GM19025 (cell line): ENCODE results near the gene FCRL5.
A peak's percentile ranks its signal among the peaks of the same experiment; 100 is the strongest.

ENCODE experiments used
- ATAC-seq: cut with Tn5 transposase; IDR thresholded peaks from one replicate; pipeline ENCODE4 v1.9.1; 2021; ENCODE audit warnings: mild to moderate bottlenecking, low read depth, moderate library complexity; ENCODE audit not compliant: unreplicated experiment

The FCRL5 gene

DNA sequence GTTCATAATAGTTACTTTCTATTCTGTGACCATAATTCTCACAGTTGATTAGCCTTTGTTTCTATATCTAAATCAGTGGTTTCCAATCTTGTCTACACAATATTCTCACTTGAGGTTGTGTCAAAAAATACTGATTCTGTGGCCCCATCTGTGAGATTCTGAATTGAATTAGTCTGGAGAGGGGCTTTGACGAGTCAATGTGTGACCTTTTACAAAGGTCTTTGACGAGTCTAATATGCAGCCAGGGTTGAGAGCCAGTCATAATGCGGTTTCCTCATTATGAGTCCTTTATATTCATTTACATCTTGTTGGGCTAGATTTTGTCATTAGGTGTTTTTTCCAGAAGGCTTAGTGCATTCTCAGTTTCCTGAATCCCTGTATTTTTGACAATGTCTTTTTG lies 19.7 kb downstream of the FCRL5 start:
- no peak for ATAC-seq

DNA sequence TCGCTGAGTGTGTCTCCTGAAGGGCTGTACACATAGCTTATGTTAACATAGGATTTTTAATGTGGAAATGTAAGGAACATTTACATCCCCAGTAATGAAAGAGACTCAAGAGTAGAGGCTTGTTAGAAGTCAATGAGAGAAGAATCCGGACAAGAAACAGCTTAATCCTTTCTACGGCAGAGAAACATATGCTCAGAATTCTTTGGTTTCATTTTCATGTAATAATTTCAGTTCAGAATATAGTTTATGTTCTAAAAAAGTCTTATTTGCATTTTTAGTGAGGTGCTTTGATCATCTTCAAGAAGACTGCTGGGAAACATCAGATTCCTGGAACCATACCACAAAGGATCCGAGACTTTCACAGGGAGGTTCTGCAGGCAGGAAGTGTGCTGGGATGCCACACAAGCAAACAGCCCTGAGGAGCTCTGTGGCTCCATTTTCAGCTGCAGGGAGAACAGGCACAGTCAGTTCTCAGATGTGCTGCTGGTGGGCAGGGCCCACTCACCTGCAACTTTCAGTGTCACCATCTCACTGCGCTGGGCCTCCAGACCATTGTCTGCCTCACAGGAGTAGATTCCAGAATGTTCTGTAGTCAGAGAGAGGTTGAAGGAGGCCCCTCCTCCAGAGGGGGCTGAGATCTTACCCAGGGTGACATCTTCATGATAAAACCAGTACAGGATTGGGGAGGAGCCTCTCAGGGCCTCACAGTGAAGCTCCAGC lies 28.4 kb downstream of the FCRL5 start:
- ATAC-seq: peak; percentile 70

DNA sequence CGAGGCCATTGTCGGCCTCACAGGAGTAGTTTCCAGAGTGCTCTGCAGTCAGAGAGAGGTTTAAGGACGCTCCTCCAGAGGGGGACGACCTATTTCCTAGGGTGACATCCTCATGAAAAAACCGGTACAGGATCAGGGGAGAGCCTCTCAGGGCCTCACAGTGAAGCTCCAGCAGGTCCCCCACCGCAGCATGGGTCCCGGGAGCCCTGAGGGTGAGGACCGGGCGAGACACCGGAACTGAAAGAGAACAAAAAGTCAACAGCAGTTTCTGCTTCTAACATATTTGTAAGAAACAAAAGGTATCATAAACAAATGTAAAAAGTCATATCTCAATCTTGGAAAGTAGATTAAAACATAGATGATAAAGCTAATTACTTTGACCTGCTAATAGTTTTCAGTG lies 31.3 kb downstream of the FCRL5 start:
- ATAC-seq: no peak

DNA sequence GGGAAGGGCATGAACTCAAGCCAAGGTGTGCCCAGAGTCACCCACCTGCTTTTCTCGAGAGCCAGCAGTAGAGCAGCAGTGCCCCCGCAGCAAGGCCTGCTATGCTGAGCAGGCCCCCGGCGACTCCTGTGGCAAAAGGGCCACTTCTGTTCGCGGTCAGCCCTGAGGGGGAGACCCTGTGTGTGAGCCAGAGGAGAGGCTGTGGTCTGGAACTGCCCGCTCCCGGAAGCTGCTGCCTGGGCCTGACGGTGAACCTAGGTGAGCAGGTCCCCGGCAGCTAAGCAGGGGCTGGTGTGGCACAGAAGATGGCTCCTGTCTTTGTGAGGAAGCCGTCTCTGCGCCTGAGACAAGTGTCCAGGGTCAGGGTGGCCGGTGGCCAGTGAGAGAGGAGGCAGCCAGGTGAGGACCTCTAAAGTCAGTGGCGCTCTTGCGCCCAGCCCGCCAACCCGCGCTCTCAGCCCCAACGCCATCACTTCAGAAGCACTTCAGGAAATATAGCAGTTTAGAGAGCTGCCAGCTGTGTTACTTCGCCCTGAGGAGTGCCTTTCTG lies 31.9 kb downstream of the FCRL5 start:
- no peak for ATAC-seq

GRCh38 chr1:157519451-157519850 lies 32.9 kb downstream of the FCRL5 start:
- ATAC-seq: no peak

DNA sequence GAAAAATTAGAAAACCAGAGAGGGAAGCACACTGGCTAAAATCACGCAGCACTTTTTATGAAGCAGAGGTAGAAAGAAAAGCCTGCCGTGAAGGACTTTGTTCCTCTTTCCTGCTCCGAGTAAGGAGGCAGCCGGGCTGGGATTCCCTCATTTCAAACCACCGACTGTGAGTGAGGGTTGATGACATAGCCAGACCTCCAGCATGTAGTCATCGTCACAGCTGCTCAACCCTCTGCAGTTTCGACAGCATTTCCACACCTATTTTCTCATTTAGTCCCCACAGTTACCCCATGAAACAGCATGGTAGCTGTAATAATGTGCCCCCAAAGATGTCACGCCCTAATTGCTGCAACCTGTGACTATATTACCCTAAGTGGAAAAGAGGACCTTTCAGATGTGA lies 35.3 kb downstream of the FCRL5 start:
- no peak for ATAC-seq

DNA sequence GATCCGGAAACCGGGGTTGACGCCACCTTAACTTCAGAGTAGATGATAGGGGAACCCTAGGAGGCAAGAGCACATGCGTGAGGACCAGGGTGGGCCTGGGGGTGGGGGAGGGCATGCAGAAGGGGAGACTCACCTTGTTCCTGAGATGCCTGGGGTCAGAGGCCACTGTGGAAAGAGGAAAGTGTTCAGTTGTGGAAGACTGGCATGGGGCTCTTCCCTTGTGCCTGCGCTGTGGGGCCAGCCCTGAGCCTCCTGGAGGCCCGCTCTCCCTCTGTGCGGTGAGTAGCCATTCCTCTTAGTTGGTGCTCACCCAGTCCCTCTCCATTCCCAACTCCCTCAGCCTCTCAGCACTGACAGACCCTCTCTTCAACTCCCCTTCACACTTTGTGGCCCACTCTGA lies 36.6 kb downstream of the FCRL5 start:
- ATAC-seq: no peak

DNA sequence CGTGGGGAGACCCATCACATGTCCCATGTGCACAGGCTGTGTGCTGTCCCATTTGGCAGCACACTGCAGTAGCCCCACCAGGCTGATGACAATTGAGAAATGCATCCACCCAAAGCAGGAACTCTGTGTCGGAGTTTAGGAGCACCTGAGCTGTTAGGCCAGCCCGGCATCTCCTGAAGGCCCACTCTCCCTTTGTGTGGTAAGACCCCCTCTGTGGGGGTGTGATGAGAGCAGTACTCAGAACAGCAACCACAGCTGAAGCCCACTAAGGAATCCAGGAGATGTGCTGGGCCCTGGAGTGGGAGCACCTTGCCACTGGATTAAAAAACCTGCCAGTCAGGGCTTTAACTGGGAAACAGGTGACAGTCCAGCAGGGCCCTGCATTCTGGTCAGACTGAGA lies 37.2 kb downstream of the FCRL5 start:
- no peak for ATAC-seq

DNA sequence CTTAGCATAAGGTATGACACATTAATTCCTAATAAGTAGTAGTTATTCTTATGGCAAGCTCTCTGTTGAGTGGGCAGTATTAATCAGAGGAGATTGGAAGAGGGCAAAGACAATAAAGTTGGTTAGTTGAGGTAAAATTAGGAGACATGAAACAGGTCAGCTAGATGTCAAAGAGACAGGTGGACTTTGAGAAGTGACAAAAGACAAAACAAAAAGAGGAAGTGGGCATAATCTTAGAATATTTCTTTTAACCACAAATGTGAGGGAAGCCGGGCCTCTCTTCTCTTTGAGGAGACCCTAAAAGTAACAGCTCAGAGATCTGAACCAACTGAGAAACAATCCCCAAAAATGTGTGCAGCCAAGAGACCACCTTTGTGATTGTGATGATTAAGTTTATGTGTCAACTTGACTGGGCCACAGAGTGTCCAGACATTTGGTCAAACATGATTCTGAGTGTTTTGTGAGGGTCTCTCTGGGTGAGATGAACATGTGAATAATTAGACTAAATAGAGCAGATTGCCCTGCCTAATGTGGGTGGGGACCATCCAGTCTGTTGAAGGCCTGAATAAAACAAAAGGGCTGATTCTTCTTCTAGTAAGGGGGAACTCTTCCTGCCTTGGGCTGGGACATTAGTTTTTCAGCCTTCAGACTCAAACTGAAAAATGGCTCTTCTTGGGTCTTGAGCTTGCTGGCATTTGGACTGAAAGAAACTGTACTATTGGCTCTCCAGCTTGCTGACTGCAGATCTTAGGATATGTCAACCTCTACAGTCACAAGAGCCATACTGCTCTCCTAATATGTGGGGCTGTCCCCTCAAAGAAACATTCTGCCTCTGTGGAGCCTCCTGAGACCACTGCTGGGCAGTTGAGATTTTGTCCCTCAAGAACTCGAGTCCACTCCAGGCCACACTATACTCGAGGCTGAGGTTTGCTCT lies 40.0 kb downstream of the FCRL5 start:
- peak; percentile 35 for ATAC-seq

- no peak for ATAC-seq
Observed at GRCh38 chr1:157509546-157510232, 42.6 kb downstream of the FCRL5 start.

GRCh38 chr1:157505481-157506272 lies 46.6 kb downstream of the FCRL5 start:
- ATAC-seq: peak; percentile 91

- ATAC-seq: no peak
Observed at GRCh38 chr1:157504646-157505045, 47.7 kb downstream of the FCRL5 start.

DNA sequence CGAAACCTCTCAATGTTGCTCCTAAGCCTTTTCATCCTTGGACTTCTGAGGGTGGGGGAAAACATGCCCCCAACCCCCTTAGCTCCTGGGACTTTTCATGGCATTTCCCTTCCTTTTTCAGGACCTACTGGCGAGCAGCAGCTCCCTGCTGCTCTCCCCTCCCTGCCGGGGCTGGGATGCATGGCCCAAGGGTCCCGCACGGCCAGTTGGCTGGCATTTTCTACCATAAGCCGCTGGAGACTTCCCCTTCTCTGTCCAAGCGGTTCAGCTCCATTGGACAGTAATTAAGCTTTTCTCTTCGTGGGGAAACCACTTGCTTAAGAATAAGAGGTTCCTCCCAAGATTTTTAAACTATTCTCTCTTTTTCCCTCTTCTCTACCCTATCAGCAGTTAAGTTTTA lies 52.8 kb downstream of the FCRL5 start:
- no peak for ATAC-seq

DNA sequence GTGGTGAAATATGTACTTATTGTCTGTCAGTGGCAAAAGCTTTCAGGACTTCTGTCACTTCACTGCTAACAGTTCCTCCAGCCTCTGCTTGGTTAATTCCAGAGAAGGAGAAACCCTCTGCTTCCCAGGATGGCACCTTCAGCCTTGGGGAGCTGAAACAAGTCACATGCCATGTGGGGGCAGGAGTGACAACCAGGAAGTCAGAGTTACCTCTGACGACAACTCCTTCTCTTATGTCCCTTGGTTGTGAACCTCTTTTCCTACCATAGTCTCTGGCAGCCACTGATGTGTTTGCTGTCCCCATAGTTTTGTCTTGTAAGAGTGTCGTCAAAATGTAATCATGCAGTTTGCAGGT lies 53.6 kb downstream of the FCRL5 start:
- no peak for ATAC-seq

- ATAC-seq: no peak
Observed at GRCh38 chr1:157497987-157498735, 54.2 kb downstream of the FCRL5 start.

- no peak for ATAC-seq
Observed at GRCh38 chr1:157497284-157497683, 55.0 kb downstream of the FCRL5 start.

- ATAC-seq: no peak
Observed at GRCh38 chr1:157496121-157496526, 56.2 kb downstream of the FCRL5 start.

- no peak for ATAC-seq
Observed at GRCh38 chr1:157495285-157495684, 57.0 kb downstream of the FCRL5 start.

- no peak for ATAC-seq
Observed at GRCh38 chr1:157494093-157494492, 58.2 kb downstream of the FCRL5 start.
